ENCODE results near the gene NOCT. TPM values are rescaled to one million over a fixed set of nuclear protein-coding genes. Genes with fewer than 3 reads are reported as not detected.

NOCT gene
- total RNA-seq, 1 donor from 2014 or later: 5.7 TPM

- Histone ChIP-seq H4K20me1 (ENCODE audit: low read depth) (no peaks in the 10 kb centered on the region), H3K9me3 (ENCODE audit: low read depth) (no peaks in the 10 kb centered on the region), H3K9ac (no peak overlapping the region), H3K4me2 (no peak overlapping the region), H3K27me3 (no peaks in the 10 kb centered on the region), H3K79me2 (ENCODE audit: low read depth) (no peaks in the 10 kb centered on the region), H2AFZ (replicated peaks) (no peak overlapping the region), H3K4me3 (no peak overlapping the region), H3K36me3 (no peaks in the 10 kb centered on the region), H3K27ac (no peak overlapping the region), H3K4me1 (peaks cover 37% of the 10 kb centered on the region), H3F3A (ENCODE audit: low read depth) (peaks cover 35% of the 10 kb centered on the region)
- H3K4me3 Mint-ChIP-seq: no peak overlapping the region
- H3K27ac Mint-ChIP-seq: no peak overlapping the region
- H3K27me3 Mint-ChIP-seq (ENCODE audit: insufficient read depth, low read depth): no peaks in the 10 kb centered on the region
- TF ChIP-seq CTCF (IDR thresholded peaks at IDR 0.05) (no peak), EZH2 (IDR thresholded peaks at IDR 0.05) (no peak), EZH2phosphoT487 (IDR thresholded peaks at IDR 0.05) (no peak)
- no peaks in the 10 kb centered on the region for H3K9me3 Mint-ChIP-seq
- H3K4me1 Mint-ChIP-seq: peaks cover 25% of the 10 kb centered on the region
- no peak for DNase-seq (ENCODE audit: low spot score)
- H3K36me3 Mint-ChIP-seq: no peaks in the 10 kb centered on the region
Observed at GRCh38 chr4:138975225-138975624, 40.4 kb upstream of the NOCT start.

GRCh38 chr4:138976526-138976925 lies 39.1 kb upstream of the NOCT start:
- no peak for DNase-seq (ENCODE audit: low spot score)
- Mint-ChIP-seq H3K9me3 (no peaks in the 10 kb centered on the region), H3K27ac (no peak overlapping the region), H3K36me3 (no peaks in the 10 kb centered on the region), H3K4me3 (no peak overlapping the region), H3K4me1 (peaks cover 25% of the 10 kb centered on the region), H3K27me3 (ENCODE audit: insufficient read depth, low read depth) (no peaks in the 10 kb centered on the region)
- H3K36me3 ChIP-seq: no peaks in the 10 kb centered on the region
- H3K9me3 ChIP-seq (ENCODE audit: low read depth): no peaks in the 10 kb centered on the region
- peaks cover 37% of the 10 kb centered on the region for H3K4me1 ChIP-seq
- no peak overlapping the region for H3K4me3 ChIP-seq
- no peak overlapping the region for H3K9ac ChIP-seq
- TF ChIP-seq CTCF (IDR thresholded peaks at IDR 0.05) (no peak), EZH2 (IDR thresholded peaks at IDR 0.05) (no peak), EZH2phosphoT487 (IDR thresholded peaks at IDR 0.05) (no peak)
- H4K20me1 ChIP-seq (ENCODE audit: low read depth): no peaks in the 10 kb centered on the region
- H2AFZ ChIP-seq (replicated peaks): no peak overlapping the region
- H3K4me2 ChIP-seq: no peak overlapping the region
- H3K27me3 ChIP-seq: no peaks in the 10 kb centered on the region
- H3F3A ChIP-seq (ENCODE audit: low read depth): peaks cover 35% of the 10 kb centered on the region
- H3K27ac ChIP-seq: no peak overlapping the region
- H3K79me2 ChIP-seq (ENCODE audit: low read depth): no peaks in the 10 kb centered on the region

GRCh38 chr4:138977524-138977923 lies 38.1 kb upstream of the NOCT start:
- Histone ChIP-seq H3K27me3 (no peaks in the 10 kb centered on the region), H3K4me3 (no peak overlapping the region), H4K20me1 (ENCODE audit: low read depth) (no peaks in the 10 kb centered on the region), H3F3A (ENCODE audit: low read depth) (peaks cover 35% of the 10 kb centered on the region), H2AFZ (replicated peaks) (no peak overlapping the region), H3K4me2 (peak overlapping the region; percentile 0), H3K27ac (no peak overlapping the region), H3K79me2 (ENCODE audit: low read depth) (no peaks in the 10 kb centered on the region), H3K4me1 (peaks cover 37% of the 10 kb centered on the region), H3K9me3 (ENCODE audit: low read depth) (no peaks in the 10 kb centered on the region), H3K9ac (no peak overlapping the region), H3K36me3 (no peaks in the 10 kb centered on the region)
- no peaks in the 10 kb centered on the region for H3K27me3 Mint-ChIP-seq (ENCODE audit: insufficient read depth, low read depth)
- peak overlapping the region; percentile 10 for H3K27ac Mint-ChIP-seq
- no peaks in the 10 kb centered on the region for H3K36me3 Mint-ChIP-seq
- no peak for DNase-seq (ENCODE audit: low spot score)
- TF ChIP-seq EZH2phosphoT487 (IDR thresholded peaks at IDR 0.05): no peak
- peaks cover 25% of the 10 kb centered on the region for H3K4me1 Mint-ChIP-seq
- H3K4me3 Mint-ChIP-seq: peak overlapping the region; percentile 2
- H3K9me3 Mint-ChIP-seq: no peaks in the 10 kb centered on the region

- no peaks in the 10 kb centered on the region for H3K9me3 Mint-ChIP-seq
- H3K4me3 ChIP-seq: no peak overlapping the region
- no peak overlapping the region for H3K4me3 Mint-ChIP-seq
Observed at GRCh38 chr4:138978028-138978585, 37.5 kb upstream of the NOCT start.

More at GRCh38 chr4:138978028-138978585, 37.5 kb upstream of the NOCT start:
- TF ChIP-seq CTCF (IDR thresholded peaks at IDR 0.05) (no peak), EZH2 (IDR thresholded peaks at IDR 0.05) (no peak), EZH2phosphoT487 (IDR thresholded peaks at IDR 0.05) (no peak)
- Mint-ChIP-seq H3K4me1 (peaks cover 20% of the 10 kb centered on the region), H3K36me3 (no peaks in the 10 kb centered on the region), H3K27me3 (ENCODE audit: insufficient read depth, low read depth) (no peaks in the 10 kb centered on the region), H3K27ac (no peak overlapping the region)
- Histone ChIP-seq H2AFZ (replicated peaks) (no peak overlapping the region), H3K9me3 (ENCODE audit: low read depth) (no peaks in the 10 kb centered on the region), H4K20me1 (ENCODE audit: low read depth) (no peaks in the 10 kb centered on the region), H3K27ac (no peak overlapping the region), H3K36me3 (no peaks in the 10 kb centered on the region), H3F3A (ENCODE audit: low read depth) (peaks cover 31% of the 10 kb centered on the region), H3K27me3 (no peaks in the 10 kb centered on the region), H3K79me2 (ENCODE audit: low read depth) (no peaks in the 10 kb centered on the region), H3K4me1 (peaks cover 33% of the 10 kb centered on the region), H3K4me2 (peak overlapping the region; percentile 0), H3K9ac (no peak overlapping the region)
- DNase-seq (ENCODE audit: low spot score): no peak
